GM23338 (cell line): ENCODE data around the gene KCNK10.

ENCODE experiments used
- EZH2 ChIP-seq: fragments of 200-600 bp; sonication (generic); IDR thresholded peaks from one replicate; pipeline ENCODE4 v1.8.0; 2017; ENCODE audit warnings: antibody characterized with exemption, mild to moderate bottlenecking, low read depth; ENCODE audit not compliant: unreplicated experiment
- EZH2phosphoT487 ChIP-seq: fragments of 200-600 bp; sonication (generic); IDR thresholded peaks from one replicate; pipeline ENCODE4 v1.8.1; 2018; ENCODE audit warnings: antibody characterized with exemption; ENCODE audit not compliant: unreplicated experiment
- JUNB ChIP-seq: IDR thresholded peaks from one replicate; pipeline ENCODE4 v1.6.1; 2016; ENCODE audit warnings: antibody characterized with exemption; ENCODE audit not compliant: unreplicated experiment
- TF ChIP-seq, protein P1 (sequence below), 2 experiments: fragments of 200-600 bp in 1 of 2; sonication (generic) in 1 of 2; conservative IDR thresholded peaks; 2 replicates each; pipeline versions ENCODE4 v1.5.1 to v1.6.1; 2016 to 2017; ENCODE audit warnings: antibody characterized with exemption in 2 of 2, low read depth in 2 of 2, mild to moderate bottlenecking in 2 of 2, moderate library complexity in 1 of 2

DNA sequence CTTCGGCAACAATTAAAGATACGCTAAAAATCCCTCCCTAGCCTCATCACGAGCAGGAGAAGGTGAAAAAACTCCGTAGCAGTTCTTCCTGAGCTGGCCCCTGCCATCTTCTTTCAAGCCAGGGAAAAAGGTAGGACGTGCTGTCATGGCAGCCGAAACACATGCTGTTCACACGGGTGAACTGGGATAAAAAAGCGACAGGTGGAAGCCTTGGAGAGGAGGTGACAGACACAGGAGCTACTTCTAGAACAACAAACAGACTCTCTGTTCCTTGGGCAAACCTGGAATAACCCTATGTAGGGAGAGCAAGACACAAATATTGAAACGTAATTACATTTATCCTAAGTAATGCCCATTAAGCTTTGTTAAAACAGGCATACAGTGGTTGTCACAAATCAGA lies 81.3 kb downstream of the KCNK10 start:
- no peak for TF ChIP-seq JUNB
- TF ChIP-seq, protein P1, sequence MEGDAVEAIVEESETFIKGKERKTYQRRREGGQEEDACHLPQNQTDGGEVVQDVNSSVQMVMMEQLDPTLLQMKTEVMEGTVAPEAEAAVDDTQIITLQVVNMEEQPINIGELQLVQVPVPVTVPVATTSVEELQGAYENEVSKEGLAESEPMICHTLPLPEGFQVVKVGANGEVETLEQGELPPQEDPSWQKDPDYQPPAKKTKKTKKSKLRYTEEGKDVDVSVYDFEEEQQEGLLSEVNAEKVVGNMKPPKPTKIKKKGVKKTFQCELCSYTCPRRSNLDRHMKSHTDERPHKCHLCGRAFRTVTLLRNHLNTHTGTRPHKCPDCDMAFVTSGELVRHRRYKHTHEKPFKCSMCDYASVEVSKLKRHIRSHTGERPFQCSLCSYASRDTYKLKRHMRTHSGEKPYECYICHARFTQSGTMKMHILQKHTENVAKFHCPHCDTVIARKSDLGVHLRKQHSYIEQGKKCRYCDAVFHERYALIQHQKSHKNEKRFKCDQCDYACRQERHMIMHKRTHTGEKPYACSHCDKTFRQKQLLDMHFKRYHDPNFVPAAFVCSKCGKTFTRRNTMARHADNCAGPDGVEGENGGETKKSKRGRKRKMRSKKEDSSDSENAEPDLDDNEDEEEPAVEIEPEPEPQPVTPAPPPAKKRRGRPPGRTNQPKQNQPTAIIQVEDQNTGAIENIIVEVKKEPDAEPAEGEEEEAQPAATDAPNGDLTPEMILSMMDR (conservative IDR thresholded peaks at IDR 0.05; ENCODE audit: low read depth in 2 of 2) = no peak
- TF ChIP-seq EZH2 = no peak
- no peak for TF ChIP-seq EZH2phosphoT487
